K562 (cell line): ENCODE measurements around the gene FAM78B.

ENCODE experiments used
- TF ChIP-seq, protein P1 (sequence below): fragments of 450-650 bp; IDR thresholded peaks from 2 replicates; pipeline ENCODE4 v1.7.1; 2018; ENCODE audit warnings: mild to moderate bottlenecking, low read depth; ENCODE audit not compliant: partially characterized antibody
- TF ChIP-seq, protein P2 (sequence below): fragments of 450-650 bp; formaldehyde crosslinking; IDR thresholded peaks from 2 replicates; pipeline ENCODE4 v1.4.0; 2020; ENCODE audit warnings: mild to moderate bottlenecking, moderate library complexity

DNA sequence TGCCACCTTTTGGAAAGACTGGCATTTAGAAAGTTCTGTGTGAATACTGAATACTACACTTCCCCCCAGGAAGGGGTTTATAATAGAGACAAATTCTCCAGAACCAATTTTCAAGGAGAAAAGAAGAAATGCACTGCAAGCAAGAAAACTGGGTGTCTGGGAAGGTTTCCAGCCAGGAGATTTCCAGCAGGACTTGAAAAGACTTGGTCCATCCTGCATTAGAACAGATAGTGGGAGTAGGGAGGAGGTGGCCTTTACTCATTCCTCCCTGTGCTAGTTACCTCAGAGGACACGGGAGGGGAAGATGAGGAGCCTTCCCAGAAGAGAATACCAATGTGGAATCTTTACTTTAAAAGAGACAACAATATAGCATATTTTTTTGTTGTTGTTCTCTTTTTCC is 52.4 kb downstream of the FAM78B start:
- TF ChIP-seq, protein P1, sequence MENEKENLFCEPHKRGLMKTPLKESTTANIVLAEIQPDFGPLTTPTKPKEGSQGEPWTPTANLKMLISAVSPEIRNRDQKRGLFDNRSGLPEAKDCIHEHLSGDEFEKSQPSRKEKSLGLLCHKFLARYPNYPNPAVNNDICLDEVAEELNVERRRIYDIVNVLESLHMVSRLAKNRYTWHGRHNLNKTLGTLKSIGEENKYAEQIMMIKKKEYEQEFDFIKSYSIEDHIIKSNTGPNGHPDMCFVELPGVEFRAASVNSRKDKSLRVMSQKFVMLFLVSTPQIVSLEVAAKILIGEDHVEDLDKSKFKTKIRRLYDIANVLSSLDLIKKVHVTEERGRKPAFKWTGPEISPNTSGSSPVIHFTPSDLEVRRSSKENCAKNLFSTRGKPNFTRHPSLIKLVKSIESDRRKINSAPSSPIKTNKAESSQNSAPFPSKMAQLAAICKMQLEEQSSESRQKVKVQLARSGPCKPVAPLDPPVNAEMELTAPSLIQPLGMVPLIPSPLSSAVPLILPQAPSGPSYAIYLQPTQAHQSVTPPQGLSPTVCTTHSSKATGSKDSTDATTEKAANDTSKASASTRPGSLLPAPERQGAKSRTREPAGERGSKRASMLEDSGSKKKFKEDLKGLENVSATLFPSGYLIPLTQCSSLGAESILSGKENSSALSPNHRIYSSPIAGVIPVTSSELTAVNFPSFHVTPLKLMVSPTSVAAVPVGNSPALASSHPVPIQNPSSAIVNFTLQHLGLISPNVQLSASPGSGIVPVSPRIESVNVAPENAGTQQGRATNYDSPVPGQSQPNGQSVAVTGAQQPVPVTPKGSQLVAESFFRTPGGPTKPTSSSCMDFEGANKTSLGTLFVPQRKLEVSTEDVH = no peak
- TF ChIP-seq, protein P2, sequence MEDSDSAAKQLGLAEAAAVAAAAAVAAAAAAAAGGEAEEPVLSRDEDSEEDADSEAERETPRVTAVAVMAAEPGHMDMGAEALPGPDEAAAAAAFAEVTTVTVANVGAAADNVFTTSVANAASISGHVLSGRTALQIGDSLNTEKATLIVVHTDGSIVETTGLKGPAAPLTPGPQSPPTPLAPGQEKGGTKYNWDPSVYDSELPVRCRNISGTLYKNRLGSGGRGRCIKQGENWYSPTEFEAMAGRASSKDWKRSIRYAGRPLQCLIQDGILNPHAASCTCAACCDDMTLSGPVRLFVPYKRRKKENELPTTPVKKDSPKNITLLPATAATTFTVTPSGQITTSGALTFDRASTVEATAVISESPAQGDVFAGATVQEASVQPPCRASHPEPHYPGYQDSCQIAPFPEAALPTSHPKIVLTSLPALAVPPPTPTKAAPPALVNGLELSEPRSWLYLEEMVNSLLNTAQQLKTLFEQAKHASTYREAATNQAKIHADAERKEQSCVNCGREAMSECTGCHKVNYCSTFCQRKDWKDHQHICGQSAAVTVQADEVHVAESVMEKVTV (CRISPR knock-in tag) = no peak
